GM18868 (cell line): ENCODE data around the gene KRTAP20-4.

Experiments
- ATAC-seq: cut with Tn5 transposase; IDR thresholded peaks from one replicate; pipeline ENCODE4 v1.9.1; 2021; ENCODE audit warnings: mild to moderate bottlenecking, moderate library complexity; ENCODE audit not compliant: unreplicated experiment

Gene KRTAP20-4

GRCh38 chr21:30646904-30647414 lies 26.5 kb downstream of the KRTAP20-4 start:
- no peak for ATAC-seq

GRCh38 chr21:30652891-30653290 lies 32.5 kb downstream of the KRTAP20-4 start:
- ATAC-seq = no peak

GRCh38 chr21:30668776-30669175 lies 48.3 kb downstream of the KRTAP20-4 start:
- ATAC-seq = no peak
